Gastrocnemius medialis (tissue), 4 donors: ENCODE data around the gene GLDC. TPM values are rescaled to one million over a fixed set of nuclear protein-coding genes. Genes with fewer than 3 reads are reported as not detected.

Experiments
- ATAC-seq, 2 donors: fragments of 150-250 bp; one replicate each; pipeline ENCODE4 v1.9.1; 2016
- DNase-seq, 2 donors: peaks; one replicate each; pipeline ENCODE4 v3.0.0-alpha.2; 2019
- H3K27ac ChIP-seq, 4 donors: fragments of 200-600 bp; sonication (generic); 1 replicate in 1 of 4; 2 replicates in 3 of 4; pipeline ENCODE4 v1.5.1; 2016 to 2018; ENCODE audit warnings: mild to moderate bottlenecking in 2 of 4, moderate library complexity in 1 of 4
- H3K27me3 ChIP-seq, 3 donors: fragments of 200-600 bp; sonication (generic) in 2 of 3; 1 replicate in 1 of 3; 2 replicates in 2 of 3; pipeline versions ENCODE4 v1.5.1 to v1.6.0; 2016 to 2019; ENCODE audit warnings: mild to moderate bottlenecking in 1 of 3, moderate library complexity in 1 of 3
- H3K36me3 ChIP-seq, 2 donors: fragments of 200-600 bp; sonication (generic) in 1 of 2; one replicate each; pipeline ENCODE4 v1.5.1; 2017 to 2018
- H3K4me1 ChIP-seq, 2 donors: fragments of 200-600 bp; sonication (generic) in 1 of 2; one replicate each; pipeline ENCODE4 v1.5.1; 2016 to 2017; ENCODE audit warnings: mild to moderate bottlenecking in 2 of 2
- H3K4me3 ChIP-seq, 4 donors: fragments of 200-600 bp; sonication (generic) in 3 of 4; 1 replicate in 1 of 4; 2 replicates in 3 of 4; pipeline ENCODE4 v1.5.1; 2016 to 2019; ENCODE audit warnings: mild to moderate bottlenecking in 2 of 4
- H3K9me3 ChIP-seq, 3 donors: fragments of 200-600 bp; sonication (generic) in 2 of 3; 1 replicate in 1 of 3; 2 replicates in 2 of 3; pipeline ENCODE4 v1.5.1; 2016 to 2019
- CTCF ChIP-seq, 5 experiments: fragments of 450-650 bp in 3 of 5; fragments of 200-600 bp in 2 of 5; sonication (generic) in 2 of 5; IDR thresholded peaks in 4 of 5; conservative IDR thresholded peaks in 1 of 5; 1 replicate in 4 of 5; 2 replicates in 1 of 5; pipeline ENCODE4 v1.5.1; 2016 to 2019; ENCODE audit warnings: antibody characterized with exemption in 5 of 5, mild to moderate bottlenecking in 3 of 5, moderate library complexity in 3 of 5
- POLR2A ChIP-seq, 2 donors: fragments of 450-650 bp; IDR thresholded peaks; one replicate each; pipeline ENCODE4 v1.6.1; 2017; ENCODE audit warnings: antibody characterized with exemption in 2 of 2, mild to moderate bottlenecking in 2 of 2, moderate library complexity in 2 of 2
- in situ Hi-C, 4 donors: fragments of 200-750 bp; cut with MboI; loops; one replicate each; pipeline versions ENCODE4 v1.15.0 to v1.8.0; 2017; ENCODE audit warnings: low sequenced_read_pairs in 4 of 4
- intact Hi-C: fragments of 100-400 bp; cut with DNase I; formaldehyde crosslinking; loops from one replicate; pipeline ENCODE4 v1.15.1; 2023; ENCODE audit warnings: low total_unique reads
- total RNA-seq, 4 donors: library from RNA; depleted of rRNA; stranded (reverse); fragments of >200 nt; gene quantifications; one replicate each; pipeline versions ENCODE4 v1.1.0 to v1.2.3, GENCODE V29; 2016

The GLDC gene
- total RNA-seq, 4 donors from 2014 or later, result 0.31 to 1.00 (median 0.47) TPM

GRCh38 chr9:6634444-6634843 is 11.1 kb downstream of the GLDC start:
- Histone ChIP-seq H3K36me3 (no peaks in the 10 kb centered on the region), H3K27me3 (no peaks in the 10 kb centered on the region), H3K9me3 (no peaks in the 10 kb centered on the region), H3K27ac (no peak overlapping the region), H3K4me3 (no peak overlapping the region), H3K4me1 (no peaks in the 10 kb centered on the region)
- DNase-seq, result no peak
- no peak for ATAC-seq
- intact Hi-C loops (no loop called here), in situ Hi-C loops (no loop called here)
- no peak for TF ChIP-seq CTCF (IDR thresholded peaks at IDR 0.05 in 4 of 5, conservative IDR thresholded peaks at IDR 0.05 in 1 of 5)
- no peak for TF ChIP-seq POLR2A (IDR thresholded peaks at IDR 0.05)

- H3K36me3 ChIP-seq, result no peaks in the 10 kb centered on the region
- DNase-seq (no peak), ATAC-seq (no peak)
- in situ Hi-C loops (no loop called here), intact Hi-C loops (no loop called here)
- H3K9me3 ChIP-seq, result no peaks in the 10 kb centered on the region
- TF ChIP-seq POLR2A (IDR thresholded peaks at IDR 0.05) (no peak), CTCF (IDR thresholded peaks at IDR 0.05 in 4 of 5, conservative IDR thresholded peaks at IDR 0.05 in 1 of 5) (no peak)
- no peak overlapping the region for H3K4me3 ChIP-seq
- H3K27ac ChIP-seq, result no peak overlapping the region
- no peaks in the 10 kb centered on the region for H3K27me3 ChIP-seq
- H3K4me1 ChIP-seq, result no peaks in the 10 kb centered on the region
Observed at GRCh38 chr9:6633378-6633777, 12.2 kb downstream of the GLDC start.

GRCh38 chr9:6632516-6633183 is 12.9 kb downstream of the GLDC start:
- no peak for ATAC-seq
- no peak for DNase-seq
- no peak overlapping the region for H3K4me3 ChIP-seq
- no peaks in the 10 kb centered on the region for H3K36me3 ChIP-seq
- in situ Hi-C loops (no loop called here), intact Hi-C loops (no loop called here)
- H3K9me3 ChIP-seq, result no peaks in the 10 kb centered on the region
- H3K27me3 ChIP-seq, result no peaks in the 10 kb centered on the region
- H3K4me1 ChIP-seq, result no peaks in the 10 kb centered on the region
- no peak overlapping the region for H3K27ac ChIP-seq
- TF ChIP-seq POLR2A (IDR thresholded peaks at IDR 0.05) (no peak), CTCF (IDR thresholded peaks at IDR 0.05 in 4 of 5, conservative IDR thresholded peaks at IDR 0.05 in 1 of 5) (no peak)

GRCh38 chr9:6631207-6631512 is 14.4 kb downstream of the GLDC start:
- Histone ChIP-seq H3K27ac (no peak overlapping the region), H3K36me3 (no peaks in the 10 kb centered on the region), H3K9me3 (no peaks in the 10 kb centered on the region), H3K27me3 (no peaks in the 10 kb centered on the region), H3K4me3 (no peak overlapping the region), H3K4me1 (no peaks in the 10 kb centered on the region)
- in situ Hi-C loops, result no loop called here
- no peak for DNase-seq
- no peak for TF ChIP-seq CTCF (IDR thresholded peaks at IDR 0.05 in 4 of 5, conservative IDR thresholded peaks at IDR 0.05 in 1 of 5)
- TF ChIP-seq POLR2A (IDR thresholded peaks at IDR 0.05), result no peak
- intact Hi-C loops, result no loop called here
- ATAC-seq, result no peak
